ENCODE data around the gene TMEM271.

Gene TMEM271

GRCh38 chr4:524196-524595, 51.9 kb downstream of the TMEM271 start:
- no peak for TF ChIP-seq REST (IDR thresholded peaks at IDR 0.05; ENCODE audit: low read depth)

Measured in Ishikawa (cell line).